ENCODE data around the gene PTPN20.
"Not testable (repeated sequence)": the region's sequence is repeated elsewhere in the genome, so short reads cannot be mapped to it uniquely, and the experiment has no call there.

Gene PTPN20

DNA sequence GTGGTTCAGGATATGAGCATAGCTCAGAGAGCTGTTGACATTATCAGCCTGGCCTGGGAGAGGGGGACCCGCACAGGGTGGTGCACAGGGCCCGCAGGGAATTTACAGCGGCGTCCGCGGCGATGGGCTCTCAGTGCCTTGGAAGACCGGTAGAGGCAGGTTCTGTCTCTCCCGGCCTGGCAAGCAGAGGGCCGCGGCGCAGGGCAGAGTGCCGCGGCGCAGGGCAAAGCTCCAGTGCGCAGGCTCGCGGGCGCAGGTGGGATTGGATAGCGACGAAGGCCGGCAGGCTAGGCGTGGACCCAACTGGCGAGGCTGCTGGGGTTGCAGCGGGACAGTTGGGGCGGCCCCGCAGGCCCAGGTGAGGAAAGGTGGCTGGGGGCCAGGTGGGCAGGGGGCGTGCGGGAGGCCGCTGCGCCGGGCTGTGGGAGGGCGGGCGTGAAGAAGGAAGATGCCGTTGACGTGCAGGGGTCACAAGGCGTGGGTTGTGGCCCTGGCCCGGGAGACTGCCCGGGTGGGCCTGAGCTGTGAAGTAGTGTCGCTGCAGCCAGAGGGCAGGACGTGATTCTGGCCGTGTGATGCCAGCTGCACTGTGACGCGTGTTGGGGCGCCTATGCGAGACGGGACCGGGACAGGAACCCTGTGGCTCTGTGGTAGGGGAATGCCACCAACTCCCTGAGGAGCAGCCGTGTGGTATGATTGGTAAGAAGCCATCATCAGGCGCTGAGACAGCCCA is at the start of gene PTPN20:
Gene PTPN20, plus strand, starts transcription at position 285 of the 733 bp plus-strand sequence. CDS start 21,072 bp downstream, outside the sequence.
- DNase-seq, result not testable (repeated sequence)

GRCh38 chr10:46869716-46870115 is 41.5 kb upstream of the PTPN20 start:
- DNase-seq, result not testable (repeated sequence)

GRCh38 chr10:46871583-46871982 is 39.6 kb upstream of the PTPN20 start:
- DNase-seq, result not testable (repeated sequence)

GRCh38 chr10:46875304-46875703 is 35.9 kb upstream of the PTPN20 start:
- DNase-seq, result not testable (repeated sequence)

- not testable (repeated sequence) for DNase-seq
These were observed 34.5 kb upstream of the PTPN20 start for GRCh38 chr10:46876773-46877172.

DNA sequence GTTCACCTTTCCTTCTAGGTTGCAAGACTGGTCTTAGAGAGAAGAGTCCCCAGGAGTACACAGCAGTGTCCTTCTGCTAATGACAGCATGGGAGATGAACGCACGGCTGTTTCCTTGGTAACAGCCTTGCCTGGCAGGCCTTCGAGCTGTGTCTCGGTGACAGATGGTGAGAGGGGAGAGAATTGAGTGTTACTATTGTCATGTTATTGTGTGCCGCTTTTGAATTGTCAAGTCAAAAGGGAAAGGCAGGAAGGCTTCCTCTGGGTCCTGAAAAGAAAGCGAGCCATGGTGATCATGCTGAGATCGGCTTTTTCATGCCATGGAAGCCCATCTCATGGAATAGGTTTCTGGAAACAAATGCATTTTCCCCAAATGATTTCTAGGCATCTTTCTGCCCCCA is 32.5 kb upstream of the PTPN20 start:
- peak; percentile 20 for DNase-seq

DNA sequence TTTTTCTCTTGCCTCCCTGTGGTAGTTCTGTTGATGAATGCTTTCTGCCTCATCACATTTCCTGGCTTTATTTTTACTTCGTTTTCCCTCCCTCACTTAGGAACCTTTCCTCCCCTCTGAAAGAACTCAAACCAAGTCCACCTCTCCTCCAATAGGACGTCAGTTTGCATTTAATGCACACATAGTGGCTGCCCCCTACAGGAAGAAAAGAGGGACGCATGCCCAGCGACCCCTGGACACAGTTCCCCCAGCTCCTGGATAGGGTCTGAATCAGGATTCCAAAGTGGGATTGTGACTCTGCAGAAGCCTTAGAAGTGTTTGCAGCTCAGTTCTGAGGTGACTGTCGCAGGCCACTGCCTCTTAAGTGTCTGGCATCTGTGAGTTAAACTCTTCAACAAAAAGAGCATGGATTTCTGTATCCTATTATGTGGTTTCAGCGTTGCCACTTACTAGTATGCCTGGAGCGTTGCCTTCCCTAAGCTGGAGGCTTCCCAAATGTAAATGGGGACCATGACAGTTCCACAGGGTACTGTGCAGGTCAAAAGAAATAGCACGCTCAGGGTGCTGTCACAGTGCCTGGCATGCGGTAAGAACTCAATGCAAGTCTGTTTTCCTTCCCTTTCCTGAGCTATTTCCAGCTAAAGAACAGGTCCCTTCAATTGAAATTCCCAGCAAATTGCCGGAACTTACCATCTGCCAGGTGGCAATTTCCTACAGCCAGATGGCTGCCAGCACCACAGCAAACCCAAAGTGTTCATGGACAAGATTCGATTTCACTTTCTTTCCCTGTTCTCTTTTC is 20.2 kb upstream of the PTPN20 start:
- DNase-seq, result peak; percentile 49

DNA sequence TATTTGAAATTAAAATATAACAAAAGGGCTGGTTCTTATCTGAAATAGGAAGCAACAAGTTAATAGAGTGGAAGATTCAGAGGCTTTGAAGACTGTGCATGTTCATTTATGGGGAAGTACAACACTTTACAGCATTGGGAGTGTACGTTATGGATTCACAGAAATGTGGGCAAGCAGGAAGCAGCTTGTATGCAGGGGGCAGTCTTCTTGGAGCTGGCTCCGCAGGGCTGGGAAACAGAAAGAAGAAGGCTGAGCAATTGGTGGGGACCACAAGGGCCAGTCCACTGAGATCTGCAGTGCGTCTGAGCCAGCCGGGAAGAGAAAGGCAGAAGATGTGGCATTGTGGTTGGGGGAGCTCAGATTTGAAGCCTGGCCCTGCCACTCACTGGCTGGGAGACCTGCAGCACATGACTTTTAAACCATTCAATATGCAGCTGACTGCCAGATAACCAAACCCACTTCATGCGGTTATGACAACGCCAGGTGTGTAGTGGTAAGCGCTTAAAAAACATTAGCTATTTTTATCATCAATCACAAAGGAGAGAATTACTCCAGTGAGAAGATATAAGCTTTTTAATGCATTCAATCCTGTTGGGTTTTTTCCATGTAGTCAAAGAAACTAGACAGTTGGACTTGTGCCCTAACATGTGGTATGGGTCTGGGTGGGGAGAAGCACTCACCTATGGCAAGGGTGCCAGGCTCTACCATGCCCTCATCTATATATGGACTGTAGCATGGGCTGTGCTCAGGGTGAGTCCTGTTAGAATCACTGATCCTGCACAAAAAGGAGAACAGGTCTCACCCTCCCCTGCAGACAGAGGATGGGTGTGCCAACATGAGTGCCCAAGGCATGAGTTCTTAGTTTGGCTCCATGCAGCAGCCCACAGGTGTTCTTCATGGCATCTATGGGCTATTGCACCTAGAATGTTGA is 14.2 kb upstream of the PTPN20 start:
- not testable (repeated sequence) for DNase-seq

DNA sequence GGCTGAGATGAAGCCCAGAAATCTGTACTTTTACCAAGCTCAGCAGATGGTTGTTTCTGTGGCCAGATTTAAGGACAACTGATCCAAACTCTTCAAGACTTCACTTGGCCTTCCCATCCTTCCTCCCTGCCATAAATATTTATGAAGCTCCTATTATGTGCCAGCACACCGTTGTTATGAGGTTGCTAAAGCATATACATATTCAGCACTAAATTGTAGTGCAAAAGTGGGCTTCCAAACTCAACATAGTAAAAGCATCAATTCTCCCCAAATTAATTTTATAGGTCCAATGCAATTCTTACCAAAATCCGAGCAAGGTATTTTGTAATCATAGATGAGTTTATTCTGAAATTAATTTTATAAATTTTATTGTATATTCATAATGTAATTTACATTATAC is 10.0 kb upstream of the PTPN20 start:
- DNase-seq, result not testable (repeated sequence)

DNA sequence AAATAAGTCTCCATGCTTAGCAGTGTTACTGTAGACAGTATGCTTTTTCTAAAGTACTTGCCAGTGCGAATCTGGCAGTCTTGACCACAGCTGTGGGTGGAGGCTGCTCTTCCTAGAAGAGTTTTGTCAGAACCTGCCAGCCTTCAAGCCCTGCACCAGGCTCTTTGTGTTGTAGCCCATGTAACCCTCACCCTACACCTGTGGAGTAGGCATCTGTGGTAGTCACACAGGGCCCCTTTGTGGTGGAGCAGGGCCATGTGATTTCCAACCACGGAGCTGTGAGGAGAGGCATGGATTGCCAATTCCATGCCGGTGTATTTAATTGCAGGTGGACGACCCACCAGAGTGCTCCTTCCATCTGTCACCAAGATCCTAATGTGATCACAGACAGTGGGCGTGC is 7.4 kb upstream of the PTPN20 start:
- DNase-seq, result not testable (repeated sequence)

DNA sequence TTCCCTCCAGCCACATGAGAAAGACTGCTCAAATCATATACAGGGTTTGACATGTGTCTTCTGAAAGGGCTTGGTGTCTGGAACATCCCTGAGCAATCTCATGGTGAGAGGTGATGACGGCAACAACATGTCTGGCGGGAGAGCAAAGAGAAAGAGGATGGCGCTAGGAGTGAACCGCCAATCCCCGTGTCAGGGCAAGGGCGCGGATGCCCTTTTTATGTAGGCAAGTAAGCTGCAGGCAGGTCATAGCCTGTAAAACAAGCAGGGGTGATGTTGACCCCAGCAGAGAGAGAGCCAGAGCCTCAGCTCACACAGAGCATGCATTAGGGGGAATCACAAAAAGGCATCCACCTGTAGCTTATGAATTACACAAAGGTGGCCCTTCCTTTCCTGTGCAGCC is 4.9 kb upstream of the PTPN20 start:
- DNase-seq, result not testable (repeated sequence)

DNA sequence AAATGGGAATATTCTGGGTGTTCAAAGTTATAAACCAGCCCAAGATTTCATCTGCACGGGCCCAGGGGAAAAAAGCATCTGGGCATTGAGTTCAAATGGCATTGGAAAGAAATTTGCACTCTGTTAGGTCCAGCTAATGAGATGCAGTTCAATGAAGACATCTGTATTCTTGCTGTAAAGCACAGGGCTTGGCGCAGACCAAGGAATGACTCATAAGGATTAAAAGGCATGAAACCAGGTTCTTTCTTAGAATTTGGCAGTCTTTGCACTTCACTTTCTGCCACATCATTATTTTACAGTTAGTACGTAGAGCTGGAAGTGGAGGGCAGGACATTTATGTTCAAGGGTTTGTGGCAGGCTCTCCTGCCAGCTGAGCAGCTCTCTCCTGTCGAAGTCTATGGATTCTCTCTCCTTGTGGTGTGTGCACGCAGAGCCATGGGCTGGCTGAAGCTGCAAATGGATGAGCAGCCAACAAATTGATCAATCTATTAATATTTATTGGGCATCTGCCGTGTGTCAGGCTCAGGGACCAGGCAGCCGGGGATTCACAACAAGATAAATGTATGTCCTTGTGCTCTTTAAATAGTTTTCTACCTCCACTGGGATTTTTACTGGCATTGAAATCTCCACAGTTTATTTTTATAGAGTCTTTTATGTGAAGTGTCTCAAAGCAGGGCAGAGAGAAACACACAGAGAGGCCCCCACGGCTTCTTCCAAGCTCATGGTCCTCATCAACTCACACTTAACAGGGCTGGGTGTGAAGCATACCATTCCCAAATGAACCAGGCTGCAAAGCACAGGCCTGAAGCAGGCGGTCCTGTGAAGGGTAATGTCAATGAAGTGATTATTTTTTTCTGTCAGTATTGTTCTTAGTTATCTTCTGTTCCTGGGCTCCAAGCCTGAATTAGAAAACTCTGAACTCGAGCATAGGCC is 3.8 kb upstream of the PTPN20 start:
- DNase-seq, result not testable (repeated sequence)

- DNase-seq, result not testable (repeated sequence)
These were observed 11.3 kb downstream of the PTPN20 start for GRCh38 chr10:46922498-46922897.

- not testable (repeated sequence) for DNase-seq
These were observed 13.9 kb downstream of the PTPN20 start for GRCh38 chr10:46925156-46925555.

DNA sequence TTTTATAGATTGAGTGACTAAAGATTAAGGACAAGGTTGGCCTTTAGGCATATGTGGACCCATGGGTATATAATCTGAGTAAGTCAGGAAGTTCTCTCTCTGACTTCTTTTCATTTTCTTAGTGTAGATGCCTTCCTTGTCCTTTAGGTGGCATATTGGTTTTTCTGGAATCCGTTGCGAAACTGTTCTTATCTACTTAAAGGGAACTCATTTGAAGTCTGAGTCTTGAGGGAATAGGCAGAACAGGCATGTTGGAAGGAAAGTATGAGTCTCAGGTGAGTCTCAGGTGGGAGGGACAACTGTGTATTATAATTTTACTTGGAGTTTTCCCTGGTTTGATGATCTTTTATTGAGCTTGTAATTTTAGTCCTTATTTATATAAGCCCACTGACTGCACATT is 14.6 kb downstream of the PTPN20 start:
- DNase-seq, result not testable (repeated sequence)

- not testable (repeated sequence) for DNase-seq
These were observed 17.6 kb downstream of the PTPN20 start for GRCh38 chr10:46928810-46929209.

GRCh38 chr10:46932383-46932782 is 21.2 kb downstream of the PTPN20 start:
- not testable (repeated sequence) for DNase-seq

GRCh38 chr10:46941091-46941490 is 29.9 kb downstream of the PTPN20 start:
- not testable (repeated sequence) for DNase-seq

GRCh38 chr10:46948687-46949518 is 37.7 kb downstream of the PTPN20 start:
- DNase-seq, result not testable (repeated sequence)

- DNase-seq, result not testable (repeated sequence)
These were observed 41.3 kb downstream of the PTPN20 start for GRCh38 chr10:46952540-46952939.

DNA sequence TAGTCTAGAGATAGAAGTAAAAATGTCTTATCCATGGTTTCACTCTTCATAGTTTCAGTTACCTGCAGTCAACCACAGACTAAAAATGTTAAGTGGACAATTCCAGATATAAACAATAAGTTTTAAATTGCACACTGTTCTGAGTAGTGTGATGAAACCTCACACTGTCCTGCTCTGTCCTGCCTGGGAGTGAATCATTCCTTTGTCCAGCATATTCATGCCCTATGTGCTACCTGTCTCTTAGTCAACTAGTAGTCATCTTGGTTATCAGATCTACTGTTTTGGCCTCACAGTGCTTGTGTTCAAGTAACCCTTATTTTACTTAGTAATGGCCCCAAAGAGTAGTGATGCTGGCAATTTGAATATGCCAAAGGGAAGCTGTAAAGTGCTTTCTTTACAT is 49.5 kb downstream of the PTPN20 start:
- not testable (repeated sequence) for DNase-seq
